ENCODE data around the gene RDH13. TPM values are rescaled to one million over a fixed set of nuclear protein-coding genes. Genes with fewer than 3 reads are reported as not detected.

RDH13 gene
- total and polyA plus RNA-seq, 4 donors: 9.2 to 30.5 (median 18.6) TPM

GRCh38 chr19:55089342-55089944 lies 26.5 kb upstream of the RDH13 start:
- DNase-seq: no peak
- H3K4me3 ChIP-seq: no peak overlapping the region
- no peaks in the 10 kb centered on the region for H3K9me3 ChIP-seq (ENCODE audit: control insufficient read depth in 4 of 4, insufficient read depth in 3 of 4, low read length in 3 of 4)
- TF ChIP-seq CTCF (IDR thresholded peaks at IDR 0.05; ENCODE audit: control extremely low read depth, extremely low read depth): no peak
- 87 to 94% methylated on average over 3 of the region's 3 CpGs for WGBS, 2 donors
- ATAC-seq (ENCODE audit: insufficient read depth, low FRiP score): no peak
- H3K36me3 ChIP-seq (ENCODE audit: control insufficient read depth in 4 of 4, insufficient read depth in 4 of 4, low read length in 4 of 4): peaks cover 0 to 29% (median 4%) of the 10 kb centered on the region in 4 donors
- no peak overlapping the region for H3K27ac ChIP-seq (ENCODE audit: low read depth in 1 of 2, low read length in 1 of 2)
- no peak overlapping the region for H3K9ac ChIP-seq (ENCODE audit: insufficient read depth in 1 of 2, low read length in 2 of 2)
- H3K27me3 ChIP-seq (ENCODE audit: control insufficient read depth in 3 of 3, insufficient read depth in 3 of 3, low read length in 2 of 3): peaks cover 0 to 32% (median 17%) of the 10 kb centered on the region in 3 donors
- H3K4me1 ChIP-seq (ENCODE audit: control insufficient read depth in 5 of 5, insufficient read depth in 5 of 5, low read length in 5 of 5): peaks cover 0 to 17% (median 0%) of the 10 kb centered on the region in 5 donors

GRCh38 chr19:55088543-55089341 lies 25.8 kb upstream of the RDH13 start:
- no peak overlapping the region for H3K27ac ChIP-seq (ENCODE audit: low read depth in 1 of 2, low read length in 1 of 2)
- H3K4me1 ChIP-seq (ENCODE audit: control insufficient read depth in 5 of 5, insufficient read depth in 5 of 5, low read length in 5 of 5): peaks cover 0 to 17% (median 0%) of the 10 kb centered on the region in 5 donors
- WGBS, 2 donors: 50% methylated on average over 18 of the region's 18 CpGs
- peak; percentile 50 to 81 (median 73) for DNase-seq
- no peaks in the 10 kb centered on the region for H3K9me3 ChIP-seq (ENCODE audit: control insufficient read depth in 4 of 4, insufficient read depth in 3 of 4, low read length in 3 of 4)
- no peak overlapping the region for H3K9ac ChIP-seq (ENCODE audit: insufficient read depth in 1 of 2, low read length in 2 of 2)
- TF ChIP-seq CTCF (IDR thresholded peaks at IDR 0.05; ENCODE audit: control extremely low read depth, extremely low read depth): no peak
- no peak overlapping the region for H3K4me3 ChIP-seq
- peaks cover 0 to 39% (median 24%) of the 10 kb centered on the region in 3 donors for H3K27me3 ChIP-seq (ENCODE audit: control insufficient read depth in 3 of 3, insufficient read depth in 3 of 3, low read length in 2 of 3)
- peaks cover 0 to 27% (median 4%) of the 10 kb centered on the region in 4 donors for H3K36me3 ChIP-seq (ENCODE audit: control insufficient read depth in 4 of 4, insufficient read depth in 4 of 4, low read length in 4 of 4)
- no peak for ATAC-seq (ENCODE audit: insufficient read depth, low FRiP score)

GRCh38 chr19:55088021-55088451 lies 25.1 kb upstream of the RDH13 start:
- peaks cover 0 to 17% (median 0%) of the 10 kb centered on the region in 5 donors for H3K4me1 ChIP-seq (ENCODE audit: control insufficient read depth in 5 of 5, insufficient read depth in 5 of 5, low read length in 5 of 5)
- no peak overlapping the region for H3K9ac ChIP-seq (ENCODE audit: insufficient read depth in 1 of 2, low read length in 2 of 2)
- no peaks in the 10 kb centered on the region for H3K9me3 ChIP-seq (ENCODE audit: control insufficient read depth in 4 of 4, insufficient read depth in 3 of 4, low read length in 3 of 4)
- WGBS, 2 donors: 64% methylated on average over 12 of the region's 12 CpGs
- no peak overlapping the region for H3K27ac ChIP-seq (ENCODE audit: low read depth in 1 of 2, low read length in 1 of 2)
- H3K4me3 ChIP-seq: no peak overlapping the region
- peaks cover 0 to 42% (median 27%) of the 10 kb centered on the region in 3 donors for H3K27me3 ChIP-seq (ENCODE audit: control insufficient read depth in 3 of 3, insufficient read depth in 3 of 3, low read length in 2 of 3)
- no peak for TF ChIP-seq CTCF (IDR thresholded peaks at IDR 0.05; ENCODE audit: control extremely low read depth, extremely low read depth)
- peaks cover 0 to 26% (median 4%) of the 10 kb centered on the region in 4 donors for H3K36me3 ChIP-seq (ENCODE audit: control insufficient read depth in 4 of 4, insufficient read depth in 4 of 4, low read length in 4 of 4)
- DNase-seq: no peak
- ATAC-seq (ENCODE audit: insufficient read depth, low FRiP score): no peak

Data from lung (tissue), 12 donors.